C4-2B (cell line): ENCODE data around the gene CRYBB3.

Experiments
- ZFX ChIP-seq: fragments of 450-650 bp; IDR thresholded peaks from 2 replicates; pipeline ENCODE4 v1.6.1; 2017
- TF ChIP-seq, protein P1 (sequence below): fragments of 450-650 bp; conservative IDR thresholded peaks from 2 replicates; pipeline ENCODE4 v1.5.1; 2017; ENCODE audit warnings: mild to moderate bottlenecking

- TF ChIP-seq, protein P1, sequence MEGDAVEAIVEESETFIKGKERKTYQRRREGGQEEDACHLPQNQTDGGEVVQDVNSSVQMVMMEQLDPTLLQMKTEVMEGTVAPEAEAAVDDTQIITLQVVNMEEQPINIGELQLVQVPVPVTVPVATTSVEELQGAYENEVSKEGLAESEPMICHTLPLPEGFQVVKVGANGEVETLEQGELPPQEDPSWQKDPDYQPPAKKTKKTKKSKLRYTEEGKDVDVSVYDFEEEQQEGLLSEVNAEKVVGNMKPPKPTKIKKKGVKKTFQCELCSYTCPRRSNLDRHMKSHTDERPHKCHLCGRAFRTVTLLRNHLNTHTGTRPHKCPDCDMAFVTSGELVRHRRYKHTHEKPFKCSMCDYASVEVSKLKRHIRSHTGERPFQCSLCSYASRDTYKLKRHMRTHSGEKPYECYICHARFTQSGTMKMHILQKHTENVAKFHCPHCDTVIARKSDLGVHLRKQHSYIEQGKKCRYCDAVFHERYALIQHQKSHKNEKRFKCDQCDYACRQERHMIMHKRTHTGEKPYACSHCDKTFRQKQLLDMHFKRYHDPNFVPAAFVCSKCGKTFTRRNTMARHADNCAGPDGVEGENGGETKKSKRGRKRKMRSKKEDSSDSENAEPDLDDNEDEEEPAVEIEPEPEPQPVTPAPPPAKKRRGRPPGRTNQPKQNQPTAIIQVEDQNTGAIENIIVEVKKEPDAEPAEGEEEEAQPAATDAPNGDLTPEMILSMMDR, result no peak
- TF ChIP-seq ZFX, result no peak
These were observed 16.6 kb downstream of the CRYBB3 start for GRCh38 chr22:25216230-25216629.
